HepG2 (cell line): Measurements from ENCODE around the gene HNRNPA0. TPM values are rescaled to one million over a fixed set of nuclear protein-coding genes. Genes with fewer than 3 reads are reported as not detected.

ENCODE experiments used
- ATAC-seq: fragments of 200-7000 bp; cut with Tn5 transposase; 3 replicates; pipeline ENCODE4 v1.9.1; 2020; ENCODE audit warnings: mild to moderate bottlenecking, moderate library complexity
- BruUV-seq: library from RNA; stranded (reverse); fragments of 400-500 nt; replicated peaks from 2 replicates; lab custom pipeline; 2021; lab: Mats Ljungman, UMichigan
- CTCF ChIA-PET: fragments of 300-600 bp; formaldehyde crosslinking; extraction: SDS; loops from one replicate; lab custom pipeline; 2021; ENCODE audit warnings: low total read pairs, inconsistent platforms, low intra/inter-chr PET ratio; lab: Yijun Ruan, JAX
- POLR2A ChIA-PET: fragments of 350-600 bp; sonication (Branson Sonifier 250); formaldehyde crosslinking; loops from one replicate; lab custom pipeline; 2020; ENCODE audit warnings: antibody characterized with exemption, inconsistent platforms; lab: Yijun Ruan, JAX
- DNase-seq: peaks from one replicate; pipeline ENCODE4 v3.0.0-alpha.2; 2015; ENCODE audit warnings: low spot score
- FAIRE-seq: peaks from 3 replicates; lab custom pipeline; 2011; peaks lifted over from hg19 to GRCh38; lab: Jason Lieb, UNC
- H2AFZ ChIP-seq: one replicate; pipeline ENCODE4 v1.6.1; 2011; ENCODE audit warnings: low read length, inconsistent platforms
- H3K27ac ChIP-seq: fragments of 300-600 bp; 3 replicates; pipeline ENCODE4 v1.8.0; 2011; ENCODE audit warnings: mixed run types, mild to moderate bottlenecking, mixed read lengths, low read length, inconsistent platforms; ENCODE audit not compliant: insufficient read depth; ENCODE audit errors: extremely low read length
- H3K27me3 ChIP-seq, 2 experiments: fragments of 200-600 bp in 1 of 2; 2 replicates in 1 of 2; 3 replicates in 1 of 2; pipeline versions ENCODE4 v1.6.0 to v1.8.0; 2011; ENCODE audit warnings: low read length in 2 of 2, mild to moderate bottlenecking in 2 of 2, moderate library complexity in 2 of 2, inconsistent platforms in 1 of 2; ENCODE audit not compliant: insufficient read depth in 2 of 2, control insufficient read depth in 1 of 2
- H3K36me3 ChIP-seq, 2 experiments: fragments of 200-600 bp in 1 of 2; replicated peaks in 1 of 2; 2 replicates in 1 of 2; 3 replicates in 1 of 2; pipeline versions ENCODE4 v1.5.1 to v1.8.0; 2011; ENCODE audit warnings: low read length in 2 of 2, inconsistent platforms in 1 of 2; ENCODE audit not compliant: insufficient read depth in 2 of 2, control insufficient read depth in 1 of 2
- H3K4me1 ChIP-seq: 2 replicates; pipeline ENCODE4 v1.5.1; 2012; ENCODE audit warnings: low read length, inconsistent platforms; ENCODE audit not compliant: insufficient read depth
- H3K4me2 ChIP-seq: 2 replicates; pipeline ENCODE4 v1.6.0; 2011; ENCODE audit warnings: low read depth, low read length, inconsistent platforms
- H3K4me3 ChIP-seq, 3 experiments: fragments of 200-600 bp in 1 of 3; sonication (generic), shearing (Covaris generic) in 1 of 3; replicated peaks in 1 of 3; 2 replicates each; pipeline ENCODE4 v1.5.1; 2011 to 2016; ENCODE audit warnings: low read length in 3 of 3, inconsistent platforms in 2 of 3, low read depth in 2 of 3, mild to moderate bottlenecking in 2 of 3, control low read depth in 1 of 3, mixed read lengths in 1 of 3; ENCODE audit not compliant: insufficient read depth in 1 of 3
- H3K79me2 ChIP-seq: one replicate; pipeline ENCODE4 v1.6.1; 2011; ENCODE audit warnings: low read length, inconsistent platforms; ENCODE audit not compliant: insufficient read depth
- H3K9ac ChIP-seq: 2 replicates; pipeline ENCODE4 v1.6.0; 2011; ENCODE audit warnings: mild to moderate bottlenecking, low read depth, low read length, inconsistent platforms; ENCODE audit not compliant: insufficient read depth
- H3K9me3 ChIP-seq: 2 replicates; pipeline ENCODE4 v1.5.1; 2012; ENCODE audit warnings: mild to moderate bottlenecking, low read length
- H4K20me1 ChIP-seq: 2 replicates; pipeline ENCODE4 v1.6.0; 2011; ENCODE audit warnings: inconsistent platforms, mild to moderate bottlenecking, low read length, moderate library complexity; ENCODE audit not compliant: insufficient read depth
- ATAD3A ChIP-seq: sonication (generic); formaldehyde crosslinking; IDR thresholded peaks from 2 replicates; pipeline ENCODE4 v1.4.0; 2020; ENCODE audit warnings: missing genetic modification reagents
- CAMTA2 ChIP-seq: sonication (generic); formaldehyde crosslinking; IDR thresholded peaks from 2 replicates; pipeline ENCODE4 v1.4.0; 2020; ENCODE audit warnings: mild to moderate bottlenecking, missing genetic modification reagents, borderline replicate concordance
- EP300 ChIP-seq, 3 experiments: sonication (generic) in 1 of 3; formaldehyde crosslinking in 1 of 3; IDR thresholded peaks; 2 replicates each; pipeline versions ENCODE4 v1.5.1 to v1.6.1; 2011 to 2020; ENCODE audit warnings: low read depth in 2 of 3, low read length in 2 of 3, borderline replicate concordance in 1 of 3, improper control_type of control experiment in 1 of 3, mild to moderate bottlenecking in 1 of 3, missing genetic modification reagents in 1 of 3, moderate library complexity in 1 of 3
- FOXM1 ChIP-seq: sonication (generic); formaldehyde crosslinking; IDR thresholded peaks from 2 replicates; pipeline ENCODE4 v1.5.0; 2020; ENCODE audit warnings: missing genetic modification reagents
- SOX5 ChIP-seq: IDR thresholded peaks from 2 replicates; pipeline ENCODE4 v1.6.1; 2016; ENCODE audit warnings: borderline replicate concordance
- SRSF9 ChIP-seq: fragments of 200-400 bp; formaldehyde crosslinking; IDR thresholded peaks from 2 replicates; pipeline ENCODE4 v1.6.1; 2018; ENCODE audit warnings: borderline replicate concordance, mild to moderate bottlenecking, low read depth, low read length; ENCODE audit not compliant: insufficient read depth, poor library complexity, severe bottlenecking
- U2AF2 ChIP-seq: fragments of 200-400 bp; formaldehyde crosslinking; IDR thresholded peaks from 2 replicates; pipeline ENCODE4 v1.6.1; 2017; ENCODE audit warnings: low read depth, mild to moderate bottlenecking, low read length
- ZNF160 ChIP-seq: sonication (generic); formaldehyde crosslinking; IDR thresholded peaks from 2 replicates; pipeline ENCODE4 v1.8.0; 2022; ENCODE audit warnings: mild to moderate bottlenecking, inconsistent platforms, missing genetic modification reagents
- ZNF180 ChIP-seq: sonication (generic); formaldehyde crosslinking; IDR thresholded peaks from 2 replicates; pipeline ENCODE4 v1.4.0; 2020; ENCODE audit warnings: low read depth, missing genetic modification reagents, borderline replicate concordance
- ZNF234 ChIP-seq: sonication (generic); formaldehyde crosslinking; conservative IDR thresholded peaks from 2 replicates; pipeline ENCODE4 v1.5.1; 2020; ENCODE audit warnings: mild to moderate bottlenecking, missing genetic modification reagents
- ZNF235 ChIP-seq: sonication (generic); formaldehyde crosslinking; IDR thresholded peaks from 2 replicates; pipeline ENCODE4 v1.8.1; 2023; ENCODE audit warnings: mild to moderate bottlenecking, missing genetic modification reagents, borderline replicate concordance
- ZNF432 ChIP-seq: sonication (generic); formaldehyde crosslinking; IDR thresholded peaks from 2 replicates; pipeline ENCODE4 v1.5.0; 2020; ENCODE audit warnings: missing genetic modification reagents, mild to moderate bottlenecking, borderline replicate concordance
- ZNF577 ChIP-seq: sonication (generic); formaldehyde crosslinking; IDR thresholded peaks from 2 replicates; pipeline ENCODE4 v1.4.0; 2020; ENCODE audit warnings: mild to moderate bottlenecking, low read depth, missing genetic modification reagents, borderline replicate concordance
- ZNF839 ChIP-seq: sonication (generic); formaldehyde crosslinking; IDR thresholded peaks from 2 replicates; pipeline ENCODE4 v1.4.0; 2020; ENCODE audit warnings: missing genetic modification reagents, mild to moderate bottlenecking, borderline replicate concordance
- WGBS: methylation state at CpG from one replicate; pipeline ENCODE4 v1.1.6; 2017; ENCODE audit warnings: low lambda C conversion rate; 5-methylcytosine and 5-hydroxymethylcytosine counted together
- in situ Hi-C: cut with HindIII; loops from 2 replicates; pipeline ENCODE4 v1.10.0; 2017; ENCODE audit warnings: low pct_unique_long_range_greater_than_20kb; ENCODE audit not compliant: extremely low pct_ligation_motif_present
- intact Hi-C: fragments of 100-400 bp; cut with micrococcal nuclease; formaldehyde crosslinking; loops from one replicate; pipeline ENCODE4 v1.10.0; 2022; ENCODE audit not compliant: unreplicated experiment
- polyA plus RNA-seq, 8 experiments: library from polyadenylated mRNA; depleted of rRNA in 3 of 8; stranded (reverse) in 7 of 8; unstranded in 1 of 8; fragments of >200 nt; fragmentation: Illumina TruSeq in 4 of 8; extraction: Trizol in 4 of 8; gene quantifications; 2 replicates each; pipeline versions ENCODE4 v1.2.1 to v1.2.3, GENCODE V29; 2011 to 2016; ENCODE audit warnings: low read depth in 4 of 8, missing spikeins in 1 of 8, mixed read lengths in 1 of 8; ENCODE audit not compliant: insufficient read depth in 1 of 8
- total RNA-seq, 5 experiments: library from RNA; depleted of rRNA; stranded (reverse); fragments of >200 nt; fragmentation: Illumina TruSeq; extraction: Trizol; gene quantifications; 2 replicates each; pipeline ENCODE4 v1.2.3, GENCODE V29; 2016; ENCODE audit warnings: low read depth in 1 of 5
- TF ChIP-seq, protein P1 (sequence below): IDR thresholded peaks from 2 replicates; pipeline ENCODE4 v1.6.1; 2012; ENCODE audit warnings: inconsistent platforms
- TF ChIP-seq, protein P2 (sequence below): sonication (generic); formaldehyde crosslinking; IDR thresholded peaks from 2 replicates; pipeline ENCODE4 v1.4.0; 2020; ENCODE audit warnings: missing genetic modification reagents
- TF ChIP-seq, protein P3 (sequence below): sonication (generic); formaldehyde crosslinking; IDR thresholded peaks from 2 replicates; pipeline ENCODE4 v1.4.0; 2020; ENCODE audit warnings: mild to moderate bottlenecking, missing genetic modification reagents, borderline replicate concordance

Gene HNRNPA0
- total and polyA plus RNA-seq, 2 of the 13 experiments (the other 11 are each of a cell fraction or from before 2014, with no cell fraction given), result 9.0 to 12.9 TPM

DNA sequence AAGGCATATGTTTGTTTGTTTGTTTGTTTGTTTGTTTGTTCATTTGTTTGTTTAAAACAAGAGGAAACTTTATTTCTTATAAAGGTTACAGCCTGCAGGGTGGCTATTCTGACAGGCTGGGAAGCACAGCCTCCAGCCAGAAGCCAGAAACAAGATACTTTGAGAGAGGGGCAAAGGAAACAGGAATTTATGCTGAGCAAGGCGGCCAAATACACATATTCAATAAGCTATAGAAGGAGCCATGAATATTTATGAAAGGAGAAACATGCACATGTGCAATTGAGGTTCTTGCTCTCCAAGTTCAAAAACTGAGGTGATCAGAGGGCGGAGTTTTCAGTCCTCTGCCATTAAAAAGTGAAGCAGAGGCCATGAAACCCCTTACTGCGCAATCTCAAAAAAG lies 37.8 kb downstream of the HNRNPA0 start:
- FAIRE-seq, result no peak
- BruUV-seq, result no TSS peak
- Histone ChIP-seq H3K9me3 (peaks cover 8% of the 10 kb centered on the region), H3K4me3 (no peak overlapping the region), H2AFZ (no peak overlapping the region), H3K27ac (no peak overlapping the region), H3K27me3 (no peaks in the 10 kb centered on the region), H3K9ac (no peak overlapping the region), H3K4me2 (no peak overlapping the region), H3K4me1 (no peaks in the 10 kb centered on the region), H4K20me1 (no peaks in the 10 kb centered on the region), H3K36me3 (no peaks in the 10 kb centered on the region), H3K79me2 (no peaks in the 10 kb centered on the region)
- ATAC-seq, result no peak
- 60% methylated on average over 3 of the region's 3 CpGs for WGBS
- DNase-seq, result no peak
- ChIA-PET CTCF (no interaction called here), POLR2A (no interaction called here)
- intact Hi-C loops (no loop called here), in situ Hi-C loops (no loop called here)
- TF ChIP-seq FOXM1, result no peak
- no peak for TF ChIP-seq CAMTA2
- TF ChIP-seq, protein P1, sequence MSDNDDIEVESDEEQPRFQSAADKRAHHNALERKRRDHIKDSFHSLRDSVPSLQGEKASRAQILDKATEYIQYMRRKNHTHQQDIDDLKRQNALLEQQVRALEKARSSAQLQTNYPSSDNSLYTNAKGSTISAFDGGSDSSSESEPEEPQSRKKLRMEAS, result no peak

GRCh38 chr5:137715456-137715855 lies 38.7 kb downstream of the HNRNPA0 start:
- in situ Hi-C loops (no loop called here), intact Hi-C loops (no loop called here)
- DNase-seq, result no peak
- H3K9me3 ChIP-seq, result peaks cover 8% of the 10 kb centered on the region
- POLR2A ChIA-PET, result no interaction called here
- no peak overlapping the region for H3K4me3 ChIP-seq
- CTCF ChIA-PET, result no interaction called here
- BruUV-seq, result no TSS peak
- no peaks in the 10 kb centered on the region for H3K36me3 ChIP-seq
- no peak for FAIRE-seq
- H4K20me1 ChIP-seq, result no peaks in the 10 kb centered on the region
- no peaks in the 10 kb centered on the region for H3K4me1 ChIP-seq
- no peak overlapping the region for H3K4me2 ChIP-seq
- no peaks in the 10 kb centered on the region for H3K79me2 ChIP-seq
- no peak overlapping the region for H3K9ac ChIP-seq
- no peak for ATAC-seq
- 50% methylated on average over 1 of the region's 1 CpG for WGBS
- H3K27me3 ChIP-seq, result no peaks in the 10 kb centered on the region
- no peak overlapping the region for H2AFZ ChIP-seq
- H3K27ac ChIP-seq, result no peak overlapping the region
- no peak for TF ChIP-seq SRSF9
- TF ChIP-seq, protein P2, sequence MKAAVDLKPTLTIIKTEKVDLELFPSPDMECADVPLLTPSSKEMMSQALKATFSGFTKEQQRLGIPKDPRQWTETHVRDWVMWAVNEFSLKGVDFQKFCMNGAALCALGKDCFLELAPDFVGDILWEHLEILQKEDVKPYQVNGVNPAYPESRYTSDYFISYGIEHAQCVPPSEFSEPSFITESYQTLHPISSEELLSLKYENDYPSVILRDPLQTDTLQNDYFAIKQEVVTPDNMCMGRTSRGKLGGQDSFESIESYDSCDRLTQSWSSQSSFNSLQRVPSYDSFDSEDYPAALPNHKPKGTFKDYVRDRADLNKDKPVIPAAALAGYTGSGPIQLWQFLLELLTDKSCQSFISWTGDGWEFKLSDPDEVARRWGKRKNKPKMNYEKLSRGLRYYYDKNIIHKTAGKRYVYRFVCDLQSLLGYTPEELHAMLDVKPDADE (CRISPR knock-in tag), result no peak
- no peak for TF ChIP-seq ATAD3A (CRISPR knock-in tag)
- no peak for TF ChIP-seq ZNF235 (CRISPR knock-in tag)
- no peak for TF ChIP-seq ZNF839 (CRISPR knock-in tag)
- no peak for TF ChIP-seq ZNF432
- TF ChIP-seq, protein P3, sequence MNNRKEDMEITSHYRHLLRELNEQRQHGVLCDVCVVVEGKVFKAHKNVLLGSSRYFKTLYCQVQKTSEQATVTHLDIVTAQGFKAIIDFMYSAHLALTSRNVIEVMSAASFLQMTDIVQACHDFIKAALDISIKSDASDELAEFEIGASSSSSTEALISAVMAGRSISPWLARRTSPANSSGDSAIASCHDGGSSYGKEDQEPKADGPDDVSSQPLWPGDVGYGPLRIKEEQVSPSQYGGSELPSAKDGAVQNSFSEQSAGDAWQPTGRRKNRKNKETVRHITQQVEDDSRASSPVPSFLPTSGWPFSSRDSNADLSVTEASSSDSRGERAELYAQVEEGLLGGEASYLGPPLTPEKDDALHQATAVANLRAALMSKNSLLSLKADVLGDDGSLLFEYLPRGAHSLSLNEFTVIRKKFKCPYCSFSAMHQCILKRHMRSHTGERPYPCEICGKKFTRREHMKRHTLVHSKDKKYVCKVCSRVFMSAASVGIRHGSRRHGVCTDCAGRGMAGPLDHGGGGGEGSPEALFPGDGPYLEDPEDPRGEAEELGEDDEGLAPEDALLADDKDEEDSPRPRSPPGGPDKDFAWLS (CRISPR knock-in tag), result no peak
- no peak for TF ChIP-seq ZNF180 (CRISPR knock-in tag)
- TF ChIP-seq ZNF234, result no peak
- no peak for TF ChIP-seq U2AF2
- TF ChIP-seq ZNF577 (CRISPR knock-in tag), result no peak
- TF ChIP-seq ZNF160, result no peak
- no peak for TF ChIP-seq EP300 (IDR thresholded peaks at IDR 0.05; ENCODE audit: low read depth in 2 of 2, low read length in 2 of 2)
- no peak for TF ChIP-seq EP300 (CRISPR knock-in tag; IDR thresholded peaks at IDR 0.05; ENCODE audit: borderline replicate concordance)
- TF ChIP-seq SOX5 (CRISPR knock-in tag), result no peak
